Measurements from ENCODE around the gene METTL3. TPM values are rescaled to one million over a fixed set of nuclear protein-coding genes. Genes with fewer than 3 reads are reported as not detected.
A peak's percentile ranks its signal among the peaks of the same experiment; 100 is the strongest.

The METTL3 gene
- total and polyA plus RNA-seq, 7 donors = 5.4 to 84.9 (median 60.9) TPM

GRCh38 chr14:21467616-21468015 lies 43.5 kb downstream of the METTL3 start:
- H3K27me3 ChIP-seq = no peaks in the 10 kb centered on the region
- no peak for DNase-seq
- H3K9me3 ChIP-seq = no peaks in the 10 kb centered on the region
- H3K4me1 ChIP-seq = no peaks in the 10 kb centered on the region
- no peak overlapping the region for H3K4me3 ChIP-seq
- no peak overlapping the region for H3K27ac ChIP-seq
- intact Hi-C loops (cut with DNase I) = no loop called here
- TF ChIP-seq POLR2A (IDR thresholded peaks at IDR 0.05) (no peak), POLR2AphosphoS5 (IDR thresholded peaks at IDR 0.05) (no peak), CTCF (IDR thresholded peaks at IDR 0.05) (no peak), EP300 (IDR thresholded peaks at IDR 0.05) (no peak)
- WGBS, 2 donors = 80 to 83% methylated on average over 1 of the region's 1 CpG
- peaks cover 0 to 71% (median 23%) of the 10 kb centered on the region in 4 donors for H3K36me3 ChIP-seq

GRCh38 chr14:21455912-21456667 lies 55.0 kb downstream of the METTL3 start, which contains the start of gene CHD8:
Gene CHD8, minus strand, starts transcription at chr14:21456123. Its CDS starts 24,480 bp downstream, at chr14:21431643.
- intact Hi-C loops (cut with DNase I) = loop anchor here (1.0 to 10.0 kb wide), 4 partner anchors 19 to 461 kb away; partner anchors contain the start of genes RAB2B and SLC39A2
- H3K4me1 ChIP-seq = peaks cover 0 to 26% (median 25%) of the 10 kb centered on the region in 4 donors
- 0 to 1% methylated on average over 36 of the region's 36 CpGs for WGBS, 2 donors

GRCh38 chr14:21455592-21455911 lies 55.6 kb downstream of the METTL3 start:
- no peak for DNase-seq
- Histone ChIP-seq H3K36me3 (peaks cover 0 to 8% (median 5%) of the 10 kb centered on the region in 4 donors), H3K4me3 (peak overlapping the region; percentile 74 to 89 (median 86)), H3K27ac (peak overlapping the region; percentile 87 to 97 (median 92)), H3K9me3 (no peaks in the 10 kb centered on the region), H3K4me1 (peaks cover 0 to 26% (median 25%) of the 10 kb centered on the region in 4 donors), H3K27me3 (no peaks in the 10 kb centered on the region)
- 0 to 1% methylated on average over 17 of the region's 17 CpGs for WGBS, 2 donors
- intact Hi-C loops (cut with DNase I) = loop anchor here (10.0 kb wide), 1 partner anchor 461 kb away; the partner anchor contains the start of gene SLC39A2
- TF ChIP-seq POLR2AphosphoS5 (IDR thresholded peaks at IDR 0.05) (no peak), CTCF (IDR thresholded peaks at IDR 0.05) (no peak), EP300 (IDR thresholded peaks at IDR 0.05) (no peak), POLR2A (IDR thresholded peaks at IDR 0.05) (no peak)

More at GRCh38 chr14:21455912-21456667, 55.0 kb downstream of the METTL3 start, which contains the start of gene CHD8:
- Histone ChIP-seq H3K27ac (peak within 1 kb of the TSS; percentile 87 to 97 (median 92)), H3K9me3 (no peaks in the 10 kb centered on the region), H3K4me3 (peak within 1 kb of the TSS; percentile 74 to 89 (median 86)), H3K36me3 (peaks cover 0 to 13% (median 6%) of the 10 kb centered on the region in 4 donors), H3K27me3 (no peaks in the 10 kb centered on the region)
- peak; percentile 100 for DNase-seq
- TF ChIP-seq POLR2A (IDR thresholded peaks at IDR 0.05) (peak in 1 of 2 donors; percentile 49), CTCF (IDR thresholded peaks at IDR 0.05) (peak in 2 of 4 experiments; percentile 23 to 37), POLR2AphosphoS5 (IDR thresholded peaks at IDR 0.05) (peak in 3 of 4 donors; percentile 73 to 84 (median 82)), EP300 (IDR thresholded peaks at IDR 0.05) (no peak)

- intact Hi-C loops (cut with DNase I) = loop anchor here (10.0 kb wide), 1 partner anchor 460 kb away; the partner anchor contains the start of gene SLC39A2
- TF ChIP-seq POLR2AphosphoS5 (IDR thresholded peaks at IDR 0.05) (no peak), CTCF (IDR thresholded peaks at IDR 0.05) (no peak), POLR2A (IDR thresholded peaks at IDR 0.05) (no peak), EP300 (IDR thresholded peaks at IDR 0.05) (no peak)
- no peak for DNase-seq
- H3K27me3 ChIP-seq = no peaks in the 10 kb centered on the region
- WGBS, 2 donors = 9 to 34% methylated on average over 15 of the region's 15 CpGs
- H3K4me1 ChIP-seq = peaks cover 0 to 29% (median 25%) of the 10 kb centered on the region in 4 donors
- H3K36me3 ChIP-seq = peaks cover 0 to 7% (median 4%) of the 10 kb centered on the region in 4 donors
- no peaks in the 10 kb centered on the region for H3K9me3 ChIP-seq
- peak overlapping the region; percentile 74 to 89 (median 86) for H3K4me3 ChIP-seq
- H3K27ac ChIP-seq = peak overlapping the region; percentile 87 to 97 (median 92)
Observed at GRCh38 chr14:21454843-21455544, 56.1 kb downstream of the METTL3 start.
